ENCODE measurements around the gene BRPF3. TPM values are rescaled to one million over a fixed set of nuclear protein-coding genes. Genes with fewer than 3 reads are reported as not detected.

BRPF3 gene
- total RNA-seq, result 10 to 100 TPM; 17.7 to 21.8 TPM

DNA sequence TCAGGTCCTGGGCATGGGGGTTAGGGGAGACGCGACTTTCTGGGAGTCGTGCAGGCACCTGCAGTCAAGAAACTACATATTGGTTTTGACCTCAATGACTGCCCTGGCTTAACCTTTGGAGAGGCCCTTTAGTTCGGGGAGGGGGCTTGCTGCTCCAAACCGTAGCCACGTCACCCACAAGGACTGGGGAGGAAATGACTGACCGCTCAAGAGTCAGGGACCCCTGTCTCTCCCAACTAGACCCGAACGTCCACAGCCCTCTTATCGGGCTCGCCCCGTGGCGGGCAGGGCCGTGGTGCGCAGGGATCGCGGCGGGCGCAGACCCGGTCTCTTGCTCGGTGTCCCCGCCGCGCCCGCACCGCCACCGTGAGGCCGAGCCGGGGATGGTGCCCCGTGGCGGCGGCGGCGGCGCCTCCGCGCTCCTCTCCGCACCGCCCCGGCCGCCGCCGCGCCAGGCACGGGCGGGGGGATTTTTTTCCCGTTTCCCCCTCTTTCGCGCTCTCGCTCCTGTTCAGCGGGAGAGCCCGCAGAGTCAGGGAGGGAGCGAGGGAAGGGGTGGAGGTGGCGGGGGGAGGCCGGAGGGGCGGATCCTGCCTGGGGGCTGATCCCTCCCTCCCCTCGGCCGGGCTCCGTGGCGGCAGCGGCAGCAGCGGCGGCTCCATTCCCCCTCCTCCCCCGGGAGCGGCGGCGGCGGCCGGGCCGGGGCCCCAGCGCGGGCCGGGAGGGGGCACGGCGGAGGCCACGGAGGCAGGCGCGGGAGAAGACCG lies at the start of gene BRPF3:
Gene BRPF3 (plus strand): TSS at position 632 of the 767 bp plus-strand sequence. CDS start 3,579 bp downstream, outside the sequence.
- Mint-ChIP-seq H3K27ac (peak within 1 kb of the TSS; percentile 85), H3K36me3 (ENCODE audit: low read depth) (peaks cover 17% of the 10 kb centered on the region), H3K4me1 (peaks cover 21% of the 10 kb centered on the region), H3K4me3 (peak within 1 kb of the TSS; percentile 90), H3K27me3 (no peaks in the 10 kb centered on the region), H3K9me3 (no peaks in the 10 kb centered on the region)
- ATAC-seq (replicated peaks), result peak; percentile 65

DNA sequence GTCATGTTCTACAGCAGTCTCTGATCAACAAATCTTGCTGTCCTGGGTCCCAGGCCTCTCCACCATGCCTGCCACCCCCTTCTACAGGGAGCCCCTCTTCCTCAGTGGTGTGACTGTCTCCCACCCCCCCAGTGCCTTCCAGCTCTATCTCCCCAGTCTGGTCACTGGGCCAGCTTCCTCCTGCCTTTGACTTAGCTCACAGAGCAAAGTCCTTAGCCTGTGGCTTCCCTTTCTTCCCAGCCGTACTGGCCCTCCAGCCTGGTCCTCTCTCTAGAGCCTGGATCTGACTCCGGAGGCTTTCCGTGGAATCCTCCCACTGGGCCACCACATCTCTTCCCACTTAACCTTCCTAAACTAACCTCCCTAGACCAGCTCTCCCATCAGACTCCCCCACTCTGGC lies 49.2 kb upstream of the BRPF3 start:
- peaks cover 16% of the 10 kb centered on the region for H3K4me1 Mint-ChIP-seq
- no peak overlapping the region for H3K4me3 Mint-ChIP-seq
- peaks cover 3% of the 10 kb centered on the region for H3K9me3 Mint-ChIP-seq
- ATAC-seq (replicated peaks), result no peak
- peaks cover 3% of the 10 kb centered on the region for H3K36me3 Mint-ChIP-seq (ENCODE audit: low read depth)
- H3K27me3 Mint-ChIP-seq, result no peaks in the 10 kb centered on the region
- peak overlapping the region; percentile 25 for H3K27ac Mint-ChIP-seq

DNA sequence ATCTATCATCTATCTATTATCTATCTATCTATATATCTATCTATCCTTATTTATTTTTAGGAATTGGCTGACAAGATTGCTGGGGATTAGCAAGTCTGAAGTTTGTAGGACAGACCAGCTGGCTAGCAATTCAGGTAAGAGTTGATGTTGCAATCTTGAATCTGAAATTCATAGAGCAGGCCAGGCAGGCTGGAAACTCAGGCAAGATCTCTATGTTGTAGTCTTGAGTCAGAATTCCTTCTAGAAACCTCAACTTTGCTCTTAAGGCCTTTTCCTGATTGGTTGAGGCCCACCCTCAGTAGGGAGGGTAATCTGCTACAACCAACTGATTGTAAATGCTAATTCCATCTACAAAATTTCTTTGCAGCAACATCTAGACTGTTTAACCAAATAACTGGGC lies 47.1 kb upstream of the BRPF3 start:
- no peak for ATAC-seq (replicated peaks)
- Mint-ChIP-seq H3K36me3 (ENCODE audit: low read depth) (no peaks in the 10 kb centered on the region), H3K9me3 (peaks cover 3% of the 10 kb centered on the region), H3K4me3 (no peak overlapping the region), H3K27me3 (no peaks in the 10 kb centered on the region), H3K4me1 (peaks cover 14% of the 10 kb centered on the region), H3K27ac (no peak overlapping the region)

DNA sequence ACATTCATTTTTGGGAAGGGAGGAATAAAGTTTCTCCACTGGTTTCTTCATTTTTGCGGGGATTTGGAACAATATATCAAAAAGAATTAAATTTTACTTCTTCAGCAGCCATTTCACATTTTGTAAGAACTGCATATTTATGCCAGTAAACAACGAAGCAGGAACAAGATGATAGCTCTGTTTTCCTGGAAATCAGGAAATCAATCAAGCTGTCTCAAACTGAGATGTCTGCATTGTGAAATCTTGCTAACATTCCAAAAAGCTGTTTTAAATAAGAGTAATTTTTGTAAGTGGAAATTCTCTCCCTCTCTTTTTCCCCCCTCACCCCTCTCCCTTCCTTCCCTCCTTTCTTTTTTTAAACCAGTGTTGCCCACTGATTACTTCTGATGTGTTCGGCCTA lies 46.3 kb upstream of the BRPF3 start:
- ATAC-seq (replicated peaks), result no peak
- H3K27me3 Mint-ChIP-seq, result no peaks in the 10 kb centered on the region
- H3K4me3 Mint-ChIP-seq, result no peak overlapping the region
- H3K27ac Mint-ChIP-seq, result no peak overlapping the region
- H3K9me3 Mint-ChIP-seq, result peaks cover 3% of the 10 kb centered on the region
- H3K36me3 Mint-ChIP-seq (ENCODE audit: low read depth), result no peaks in the 10 kb centered on the region
- peaks cover 14% of the 10 kb centered on the region for H3K4me1 Mint-ChIP-seq

DNA sequence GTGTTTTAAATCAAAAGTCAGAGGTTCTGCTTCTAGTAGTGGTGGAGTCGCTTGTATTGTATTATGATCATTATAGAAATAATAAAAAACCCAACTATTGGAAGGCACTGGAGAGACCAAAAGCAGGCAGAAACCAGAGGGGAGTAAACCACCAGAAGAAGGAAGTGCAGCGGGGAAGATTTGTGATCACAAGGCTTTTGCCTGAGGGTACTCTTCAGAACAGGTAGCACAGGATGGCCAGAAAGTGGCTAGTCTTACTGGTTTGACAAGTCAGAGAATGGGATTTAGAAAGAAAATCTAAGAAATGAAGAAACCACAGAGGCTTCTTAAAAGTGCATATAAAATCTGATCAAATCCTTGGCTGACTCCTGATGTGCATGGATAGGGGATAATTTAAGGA lies 42.3 kb upstream of the BRPF3 start:
- H3K27me3 Mint-ChIP-seq, result no peaks in the 10 kb centered on the region
- no peak overlapping the region for H3K4me3 Mint-ChIP-seq
- H3K36me3 Mint-ChIP-seq (ENCODE audit: low read depth), result no peaks in the 10 kb centered on the region
- no peaks in the 10 kb centered on the region for H3K4me1 Mint-ChIP-seq
- peaks cover 6% of the 10 kb centered on the region for H3K9me3 Mint-ChIP-seq
- ATAC-seq (replicated peaks), result no peak
- no peak overlapping the region for H3K27ac Mint-ChIP-seq

DNA sequence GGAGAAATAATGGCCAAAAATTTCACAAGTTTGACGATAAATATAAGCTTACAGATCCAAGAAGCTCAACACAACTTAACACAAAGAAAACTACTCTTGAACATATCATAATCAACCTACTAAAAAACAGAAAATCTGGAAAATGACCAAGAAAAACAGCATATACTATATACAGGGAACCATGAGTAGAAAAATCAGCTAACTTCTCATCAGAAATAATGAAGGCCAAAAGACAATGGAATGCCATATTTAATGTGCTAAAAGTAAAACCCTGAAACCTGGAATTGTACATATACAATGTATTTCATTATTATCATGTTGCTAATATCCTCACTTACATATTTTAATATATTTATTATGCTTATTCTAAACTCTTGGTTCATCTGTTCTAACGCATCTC lies 40.9 kb upstream of the BRPF3 start:
- no peak for ATAC-seq (replicated peaks)
- Mint-ChIP-seq H3K36me3 (ENCODE audit: low read depth) (no peaks in the 10 kb centered on the region), H3K9me3 (peaks cover 6% of the 10 kb centered on the region), H3K4me3 (no peak overlapping the region), H3K27ac (no peak overlapping the region), H3K4me1 (no peaks in the 10 kb centered on the region), H3K27me3 (no peaks in the 10 kb centered on the region)

DNA sequence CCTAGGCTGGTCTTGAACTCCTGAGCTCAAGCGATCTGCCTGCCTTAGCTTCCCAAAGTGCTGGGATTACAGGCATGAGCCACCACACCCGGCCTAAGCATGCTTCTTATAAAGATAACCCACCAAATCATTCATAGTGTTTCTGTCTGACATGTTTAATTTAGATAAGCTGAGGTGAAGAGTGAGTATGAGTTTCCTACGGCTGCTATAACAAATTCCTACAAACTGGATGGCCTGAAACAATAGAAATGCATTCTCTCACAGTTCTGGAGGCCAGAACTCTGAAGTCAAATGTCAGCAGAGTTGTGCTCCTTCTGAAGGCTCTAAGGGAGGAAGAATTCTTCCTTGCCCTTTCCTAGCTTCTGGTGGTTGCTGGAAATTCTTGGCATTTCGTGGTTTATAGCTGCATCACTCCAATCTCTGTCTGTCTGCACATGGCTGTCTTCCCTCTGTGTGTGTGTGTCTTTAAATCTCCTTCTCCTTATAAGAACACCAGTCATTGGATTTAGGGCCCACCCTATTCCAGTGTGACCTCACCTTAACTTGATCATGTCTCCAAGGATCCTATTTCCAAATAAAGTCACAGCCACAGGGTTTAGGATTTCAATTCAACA lies 36.3 kb upstream of the BRPF3 start:
- Mint-ChIP-seq H3K9me3 (peaks cover 6% of the 10 kb centered on the region), H3K27ac (no peak overlapping the region), H3K27me3 (no peaks in the 10 kb centered on the region), H3K4me3 (no peak overlapping the region), H3K36me3 (ENCODE audit: low read depth) (no peaks in the 10 kb centered on the region), H3K4me1 (no peaks in the 10 kb centered on the region)
- no peak for ATAC-seq (replicated peaks)

DNA sequence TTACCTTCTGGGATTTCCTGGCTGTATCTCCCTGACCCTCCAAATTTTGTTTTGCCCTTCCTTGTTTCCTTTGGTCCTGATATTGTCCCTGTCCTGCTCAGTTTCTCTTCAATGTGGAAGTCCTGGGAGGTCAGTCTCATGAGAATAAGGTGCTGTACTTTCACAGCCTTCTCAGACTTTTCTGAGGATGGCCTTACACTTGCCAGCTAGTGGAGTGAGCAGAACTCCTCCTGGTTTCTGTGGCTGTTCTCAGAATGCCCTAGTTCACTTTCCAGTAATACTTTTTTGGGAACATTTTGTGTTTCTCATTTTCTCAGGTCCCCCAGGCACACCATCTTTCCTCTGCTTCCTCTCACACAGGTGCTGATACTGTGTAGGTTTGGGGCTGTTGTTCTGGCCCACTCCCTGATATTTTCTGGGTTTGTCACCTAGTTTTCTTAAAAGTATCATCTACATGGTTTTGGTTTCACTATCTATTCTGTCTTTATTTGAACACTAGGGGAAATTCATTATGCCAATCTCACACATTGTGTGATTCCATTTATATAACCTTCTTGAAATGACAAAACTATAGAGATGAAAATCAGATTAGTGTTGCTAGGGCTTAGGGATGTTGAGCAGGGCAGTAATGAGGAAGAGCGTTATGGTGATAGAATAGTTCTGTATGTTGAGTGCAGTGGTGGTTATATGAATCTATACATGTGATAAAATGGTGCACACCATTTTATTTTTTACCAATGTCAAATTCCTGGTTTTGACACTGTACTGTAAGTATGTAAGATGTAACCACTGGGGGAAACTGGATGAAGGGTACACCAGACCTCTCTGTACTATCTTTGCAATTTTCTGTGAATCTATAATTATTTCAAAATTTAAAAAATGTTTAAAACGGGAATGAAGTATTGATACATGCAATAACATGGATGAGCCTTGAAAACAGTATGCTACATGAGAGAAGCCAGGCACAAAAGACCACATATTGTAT lies 27.2 kb upstream of the BRPF3 start:
- no peaks in the 10 kb centered on the region for H3K27me3 Mint-ChIP-seq
- ATAC-seq (replicated peaks), result peak; percentile 83

DNA sequence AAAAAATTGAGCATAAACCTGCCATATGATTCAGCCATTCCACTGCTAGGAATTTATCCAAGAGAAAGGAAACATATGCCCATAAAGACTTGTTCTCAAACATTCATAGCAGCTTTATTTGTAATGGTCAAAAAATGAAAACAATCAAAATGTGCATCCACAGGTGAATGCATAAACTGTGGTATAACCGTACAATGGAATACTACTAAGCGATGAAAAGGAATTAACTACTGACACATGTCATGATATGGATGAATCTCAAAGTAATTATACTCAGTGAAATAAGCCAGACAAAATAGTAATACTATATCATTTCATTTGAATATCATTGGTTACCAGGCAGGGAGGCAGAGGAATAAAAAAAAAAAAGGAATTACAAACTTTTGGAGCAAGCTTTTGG lies 25.8 kb upstream of the BRPF3 start:
- ATAC-seq (replicated peaks), result no peak
- H3K36me3 Mint-ChIP-seq (ENCODE audit: low read depth), result no peaks in the 10 kb centered on the region
- H3K27me3 Mint-ChIP-seq, result no peaks in the 10 kb centered on the region
- peaks cover 14% of the 10 kb centered on the region for H3K4me1 Mint-ChIP-seq
- H3K9me3 Mint-ChIP-seq, result no peaks in the 10 kb centered on the region
- no peak overlapping the region for H3K27ac Mint-ChIP-seq
- no peak overlapping the region for H3K4me3 Mint-ChIP-seq

More for the DNA sequence above, 27.2 kb upstream of the BRPF3 start:
- Mint-ChIP-seq H3K27ac (peak overlapping the region; percentile 83), H3K9me3 (no peaks in the 10 kb centered on the region), H3K4me1 (peaks cover 14% of the 10 kb centered on the region), H3K4me3 (peak overlapping the region; percentile 46), H3K36me3 (ENCODE audit: low read depth) (no peaks in the 10 kb centered on the region)

DNA sequence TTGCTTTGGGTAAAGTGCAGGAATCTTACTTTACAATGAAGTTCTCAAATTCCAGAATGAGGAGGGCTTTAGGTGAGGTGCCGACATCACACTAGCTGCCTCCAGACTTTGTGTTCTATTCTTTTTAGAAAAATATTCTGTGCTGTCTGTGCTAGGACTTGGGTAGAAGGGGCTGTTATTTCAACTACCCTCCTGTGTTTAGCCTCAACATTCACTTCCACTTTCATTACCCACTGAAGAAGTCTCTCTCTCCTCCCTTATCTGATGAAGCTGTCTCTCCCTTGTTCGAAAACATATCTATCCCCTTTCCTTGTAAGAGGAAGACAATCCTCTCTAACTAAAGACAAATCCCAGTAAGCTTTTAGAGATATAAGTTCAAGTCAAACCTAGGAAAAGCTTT lies 25.0 kb upstream of the BRPF3 start:
- H3K4me3 Mint-ChIP-seq, result no peak overlapping the region
- H3K27me3 Mint-ChIP-seq, result no peaks in the 10 kb centered on the region
- peaks cover 14% of the 10 kb centered on the region for H3K4me1 Mint-ChIP-seq
- no peak overlapping the region for H3K27ac Mint-ChIP-seq
- no peak for ATAC-seq (replicated peaks)
- no peaks in the 10 kb centered on the region for H3K36me3 Mint-ChIP-seq (ENCODE audit: low read depth)
- no peaks in the 10 kb centered on the region for H3K9me3 Mint-ChIP-seq

DNA sequence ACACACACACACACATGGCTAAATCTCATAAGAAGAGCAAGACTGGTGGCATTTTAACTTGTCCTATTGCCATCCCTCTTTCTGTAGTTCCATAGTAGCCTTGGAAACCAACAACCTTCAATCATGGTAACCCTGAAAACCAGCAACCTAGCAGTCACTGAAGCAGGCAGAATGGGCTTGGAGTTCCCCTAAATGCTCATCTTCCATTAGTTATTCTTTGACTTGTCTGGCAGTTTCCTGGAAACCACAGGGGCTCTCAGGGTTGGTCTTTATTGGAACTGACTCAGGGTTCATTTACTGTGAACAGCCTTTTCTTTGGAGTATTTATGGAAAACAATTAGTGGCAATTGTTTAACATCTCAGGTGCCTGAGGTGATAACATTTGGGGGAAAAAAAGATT lies 19.4 kb upstream of the BRPF3 start:
- peaks cover 6% of the 10 kb centered on the region for H3K36me3 Mint-ChIP-seq (ENCODE audit: low read depth)
- H3K27ac Mint-ChIP-seq, result peak overlapping the region; percentile 55
- peaks cover 3% of the 10 kb centered on the region for H3K27me3 Mint-ChIP-seq
- H3K4me1 Mint-ChIP-seq, result peaks cover 8% of the 10 kb centered on the region
- H3K9me3 Mint-ChIP-seq, result peaks cover 6% of the 10 kb centered on the region
- peak; percentile 87 for ATAC-seq (replicated peaks)
- no peak overlapping the region for H3K4me3 Mint-ChIP-seq

DNA sequence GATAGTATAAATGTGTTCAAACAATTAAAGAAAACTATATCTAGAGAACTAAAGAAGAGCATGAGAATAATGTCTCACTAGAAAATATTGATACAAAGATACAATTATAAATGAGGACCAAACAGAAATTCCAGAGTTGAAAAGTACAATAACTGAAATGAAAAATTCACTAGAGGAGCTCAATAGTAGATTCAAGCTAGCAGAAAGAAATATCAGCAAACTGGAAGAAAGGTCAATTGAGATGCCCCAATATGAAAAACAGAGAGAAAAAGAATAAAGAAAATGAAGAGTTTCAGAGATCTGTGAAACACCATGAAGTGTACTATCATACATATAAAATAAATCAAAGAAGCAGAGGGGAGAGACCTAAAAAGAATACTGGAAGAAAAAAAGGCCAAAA lies 18.0 kb upstream of the BRPF3 start:
- H3K36me3 Mint-ChIP-seq (ENCODE audit: low read depth), result peaks cover 6% of the 10 kb centered on the region
- H3K27ac Mint-ChIP-seq, result no peak overlapping the region
- no peak overlapping the region for H3K4me3 Mint-ChIP-seq
- peaks cover 3% of the 10 kb centered on the region for H3K27me3 Mint-ChIP-seq
- H3K4me1 Mint-ChIP-seq, result peaks cover 8% of the 10 kb centered on the region
- no peak for ATAC-seq (replicated peaks)
- H3K9me3 Mint-ChIP-seq, result peaks cover 12% of the 10 kb centered on the region

DNA sequence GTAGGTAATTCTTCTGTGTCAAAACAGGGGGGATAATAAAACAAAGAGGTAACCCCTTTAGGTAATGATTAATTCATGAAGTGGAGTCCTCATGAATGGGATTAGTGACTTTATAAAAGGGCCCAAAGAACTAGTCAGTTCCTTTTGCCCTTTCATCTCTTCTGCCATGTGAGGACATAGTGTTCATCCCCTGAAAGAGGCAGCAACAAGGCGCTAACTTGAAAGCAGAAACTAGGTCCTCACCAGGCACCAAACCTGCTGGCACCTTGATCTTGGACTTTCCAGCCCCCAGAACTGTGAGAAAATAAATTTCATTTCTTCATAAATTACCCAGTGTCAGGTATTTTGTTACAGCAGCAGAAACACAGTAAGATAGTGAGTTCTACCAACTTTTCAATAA lies 16.4 kb upstream of the BRPF3 start:
- peaks cover 3% of the 10 kb centered on the region for H3K27me3 Mint-ChIP-seq
- H3K36me3 Mint-ChIP-seq (ENCODE audit: low read depth), result peaks cover 6% of the 10 kb centered on the region
- no peak overlapping the region for H3K27ac Mint-ChIP-seq
- H3K9me3 Mint-ChIP-seq, result peaks cover 12% of the 10 kb centered on the region
- no peak overlapping the region for H3K4me3 Mint-ChIP-seq
- peaks cover 8% of the 10 kb centered on the region for H3K4me1 Mint-ChIP-seq
- ATAC-seq (replicated peaks), result no peak

DNA sequence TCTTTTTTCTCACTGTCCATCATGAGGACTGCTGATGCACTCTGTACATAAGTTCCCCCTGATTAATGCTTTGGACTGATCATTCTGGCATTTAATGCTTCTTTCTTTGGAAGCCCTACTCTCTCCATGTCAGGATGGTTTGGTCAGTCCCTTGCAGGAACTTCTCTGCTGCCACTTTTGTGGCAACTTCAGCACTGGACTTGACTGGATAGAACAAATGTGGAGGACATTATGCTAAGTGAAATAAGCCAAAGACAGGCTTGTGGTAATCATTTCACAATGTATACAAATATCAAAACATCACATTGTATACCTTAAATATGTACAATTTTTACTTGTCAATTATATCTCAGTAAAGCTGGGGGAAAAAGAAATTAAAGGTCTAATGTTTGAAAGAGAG lies 12.2 kb upstream of the BRPF3 start:
- H3K4me1 Mint-ChIP-seq, result no peaks in the 10 kb centered on the region
- no peak for ATAC-seq (replicated peaks)
- no peaks in the 10 kb centered on the region for H3K27me3 Mint-ChIP-seq
- H3K36me3 Mint-ChIP-seq (ENCODE audit: low read depth), result no peaks in the 10 kb centered on the region
- no peak overlapping the region for H3K27ac Mint-ChIP-seq
- no peak overlapping the region for H3K4me3 Mint-ChIP-seq
- H3K9me3 Mint-ChIP-seq, result peaks cover 7% of the 10 kb centered on the region

Data from activated T-helper 17 cell treated with anti-CD3 and anti-CD28 coated beads, Interleukin-2, amount 50 U/mL, for 72 hours (primary cell).